GM12878 (cell line): ENCODE data around the gene LRBA. TPM values are rescaled to one million over a fixed set of nuclear protein-coding genes. Genes with fewer than 3 reads are reported as not detected.
"Not testable (repeated sequence)": the region's sequence is repeated elsewhere in the genome, so short reads cannot be mapped to it uniquely, and the experiment has no call there.

Experiments used
- ATAC-seq: fragments of 200-7000 bp; cut with Tn5 transposase; 3 replicates; pipeline ENCODE4 v1.9.1; 2020; ENCODE audit warnings: mild to moderate bottlenecking, moderate library complexity
- BruUV-seq: library from RNA; stranded (reverse); fragments of 400-500 nt; replicated peaks from 2 replicates; lab custom pipeline; 2021; lab: Mats Ljungman, UMichigan
- CTCF ChIA-PET: fragments of 300-600 bp; sonication (Branson Sonifier 250); formaldehyde crosslinking; extraction: SDS; loops from one replicate; lab custom pipeline; 2021; ENCODE audit warnings: inconsistent platforms; lab: Yijun Ruan, JAX
- POLR2A ChIA-PET: fragments of 350-600 bp; formaldehyde crosslinking; extraction: SDS; loops from one replicate; lab custom pipeline; 2021; ENCODE audit warnings: inconsistent platforms; lab: Charles Lee
- RAD21 ChIA-PET: fragments of 300-600 bp; sonication (Branson Sonifier 250); formaldehyde crosslinking; loops from one replicate; lab custom pipeline; 2023; ENCODE audit warnings: antibody characterized with exemption; ENCODE audit not compliant: unreplicated experiment; lab: Charles Lee
- SMC1A ChIA-PET: fragments of 300-600 bp; sonication (Branson Sonifier 250); formaldehyde crosslinking; loops from one replicate; lab custom pipeline; 2023; ENCODE audit not compliant: unreplicated experiment, uncharacterized antibody; lab: Charles Lee
- DNase-seq: peaks from one replicate; pipeline ENCODE4 v3.0.0-alpha.2; 2011; ENCODE audit warnings: low read depth, low spot score
- FAIRE-seq: peaks from 3 replicates; lab custom pipeline; 2011; peaks lifted over from hg19 to GRCh38; lab: Jason Lieb, UNC
- H2AFZ ChIP-seq: 2 replicates; pipeline ENCODE4 v1.6.0; 2011; ENCODE audit warnings: low read depth, low read length, control low read depth; ENCODE audit not compliant: control insufficient read depth
- H3K27ac ChIP-seq: 2 replicates; pipeline ENCODE4 v1.5.1; 2011; ENCODE audit warnings: control low read depth; ENCODE audit not compliant: control insufficient read depth, insufficient read depth
- H3K27me3 ChIP-seq, 2 experiments: replicated peaks in 1 of 2; 2 replicates each; pipeline versions ENCODE4 v1.6.0 to v1.6.1; 2011; ENCODE audit warnings: low read length in 1 of 2; ENCODE audit not compliant: control insufficient read depth in 2 of 2, insufficient read depth in 2 of 2
- H3K36me3 ChIP-seq, 2 experiments: 2 replicates each; pipeline ENCODE4 v1.5.1; 2011; ENCODE audit warnings: low read length in 1 of 2; ENCODE audit not compliant: control insufficient read depth in 2 of 2, insufficient read depth in 2 of 2
- H3K4me1 ChIP-seq: 2 replicates; pipeline ENCODE4 v1.6.1; 2011; ENCODE audit warnings: mild to moderate bottlenecking, low read length, moderate library complexity, mixed read lengths; ENCODE audit not compliant: control insufficient read depth, insufficient read depth
- H3K4me2 ChIP-seq: 2 replicates; pipeline ENCODE4 v1.6.0; 2011; ENCODE audit warnings: control low read depth; ENCODE audit not compliant: control insufficient read depth, insufficient read depth
- H3K4me3 ChIP-seq: fragments of 200-600 bp; sonication (generic); 2 replicates; pipeline ENCODE4 v1.5.1; 2016
- H3K79me2 ChIP-seq: 2 replicates; pipeline ENCODE4 v1.6.0; 2011; ENCODE audit warnings: low read length; ENCODE audit not compliant: control insufficient read depth, insufficient read depth
- H3K9ac ChIP-seq: 2 replicates; pipeline ENCODE4 v1.8.0; 2011; ENCODE audit warnings: low read length, control low read depth, mixed read lengths; ENCODE audit not compliant: control insufficient read depth, insufficient read depth
- H3K9me3 ChIP-seq: replicated peaks from 3 replicates; pipeline ENCODE4 v1.5.1; 2011; ENCODE audit warnings: mild to moderate bottlenecking, low read length; ENCODE audit not compliant: control insufficient read depth, insufficient read depth
- H4K20me1 ChIP-seq: 2 replicates; pipeline ENCODE4 v1.6.0; 2011; ENCODE audit not compliant: control insufficient read depth, insufficient read depth
- BHLHE40 ChIP-seq, 2 experiments: fragments of 450-650 bp in 1 of 2; IDR thresholded peaks; 2 replicates each; pipeline ENCODE4 v1.6.1; 2011 to 2017; ENCODE audit warnings: low read depth in 2 of 2, borderline replicate concordance in 1 of 2, improper control_type of control experiment in 1 of 2, low read length in 1 of 2, mild to moderate bottlenecking in 1 of 2
- CREM ChIP-seq: IDR thresholded peaks from 2 replicates; pipeline ENCODE4 v1.6.1; 2014; ENCODE audit warnings: antibody characterized with exemption, low read depth
- CTCF ChIP-seq, 3 experiments: IDR thresholded peaks in 2 of 3; conservative IDR thresholded peaks in 1 of 3; 2 replicates each; pipeline ENCODE4 v1.5.1; 2011; ENCODE audit warnings: low read depth in 3 of 3, low read length in 3 of 3, mild to moderate bottlenecking in 3 of 3, control low read depth in 2 of 3, moderate library complexity in 2 of 3, inconsistent platforms in 1 of 3, mixed read lengths in 1 of 3; ENCODE audit not compliant: control insufficient read depth in 2 of 3, insufficient read depth in 1 of 3; ENCODE audit errors: extremely low read depth in 1 of 3
- E2F8 ChIP-seq: fragments of 450-650 bp; IDR thresholded peaks from 2 replicates; pipeline ENCODE4 v1.6.1; 2018; ENCODE audit warnings: mild to moderate bottlenecking, low read depth, moderate library complexity; ENCODE audit not compliant: partially characterized antibody
- IKZF2 ChIP-seq, 2 experiments: fragments of 450-650 bp; IDR thresholded peaks; 2 replicates each; pipeline ENCODE4 v1.6.1; 2017; ENCODE audit warnings: mild to moderate bottlenecking in 2 of 2, moderate library complexity in 2 of 2
- MTA3 ChIP-seq: IDR thresholded peaks from 2 replicates; pipeline ENCODE4 v1.6.1; 2012; ENCODE audit warnings: low read length, inconsistent platforms, borderline replicate concordance
- PML ChIP-seq: IDR thresholded peaks from 2 replicates; pipeline ENCODE4 v1.6.1; 2012; ENCODE audit warnings: low read length, inconsistent platforms
- ZBED1 ChIP-seq: IDR thresholded peaks from 2 replicates; pipeline ENCODE4 v1.6.1; 2016; ENCODE audit warnings: borderline replicate concordance
- WGBS: methylation state at CpG from one replicate; pipeline ENCODE4 v1.1.6; 2016; ENCODE audit warnings: low lambda C conversion rate; ENCODE audit not compliant: insufficient replicate concordance, insufficient coverage; ENCODE audit errors: missing lambda C conversion rate; 5-methylcytosine and 5-hydroxymethylcytosine counted together
- in situ Hi-C: fragments of 300-500 bp; cut with MboI; formaldehyde crosslinking; loops from 9 replicates; pipeline ENCODE4 v1.14.3; 2018; ENCODE audit warnings: mixed read lengths
- intact Hi-C: fragments of 100-400 bp; cut with micrococcal nuclease; formaldehyde crosslinking; loops from one replicate; pipeline ENCODE4 v1.14.2; 2022; ENCODE audit not compliant: unreplicated experiment
- polyA plus RNA-seq, 11 experiments: library from polyadenylated mRNA; depleted of rRNA in 4 of 11; unstranded in 6 of 11; stranded (reverse) in 5 of 11; fragments of >200 nt; fragmentation: Nextera tagmentation in 4 of 11; fragmentation: Illumina TruSeq in 1 of 11; extraction: Ambion mirVana in 4 of 11; extraction: Trizol in 1 of 11; gene quantifications; 1 replicate in 1 of 11; 2 replicates in 10 of 11; pipeline versions ENCODE4 v1.2.1 to v1.2.3, GENCODE V29; 2011 to 2016; ENCODE audit warnings: inconsistent platforms in 2 of 11, missing spikeins in 2 of 11, low read depth in 1 of 11
- total RNA-seq, 4 experiments: library from RNA; depleted of rRNA in 3 of 4; stranded (reverse); fragments of >200 nt in 3 of 4; fragmentation: Illumina TruSeq in 1 of 4; extraction: Trizol in 1 of 4; gene quantifications; 2 replicates each; pipeline versions ENCODE4 v1.2.1 to v1.2.3, GENCODE V29; 2013 to 2021

The LRBA gene
- total and polyA plus RNA-seq, 10 of the 15 experiments (the other 5 are each of a cell fraction or from before 2014, with no cell fraction given), result 20.3 to 93.4 (median 55.0) TPM

GRCh38 chr4:151014521-151015458 lies at the start of gene LRBA (continued):
- TF ChIP-seq E2F8 (no peak), PML (0 out of 2 replicates have a peak, but pooled peaks have one; percentile 13), MTA3 (no peak), CREM (peak; percentile 26; the same call in 1 of the 2 replicates), BHLHE40 (IDR thresholded peaks at IDR 0.05; ENCODE audit: borderline replicate concordance in 1 of 2, low read depth in 2 of 2, low read length in 1 of 2) (peak; percentile 75 to 87; a peak in 3 of 4 replicates), IKZF2 (IDR thresholded peaks at IDR 0.05) (peak in 1 of 2 experiments; percentile 52; a peak in 1 of 4 replicates), CTCF (IDR thresholded peaks at IDR 0.05 in 2 of 3, conservative IDR thresholded peaks at IDR 0.05 in 1 of 3; ENCODE audit: control insufficient read depth in 2 of 3, extremely low read depth in 1 of 3, insufficient read depth in 1 of 3, low read depth in 3 of 3, low read length in 3 of 3) (peak in 1 of 3 experiments; percentile 13; a peak in 1 of 6 replicates), ZBED1 (0 out of 2 replicates have a peak, but pooled peaks have one; percentile 40)
- TF ChIP-seq, all 136 proteins: peak for 14

- H4K20me1 ChIP-seq, H2AFZ ChIP-seq, DNase-seq, RAD21 ChIA-PET, BruUV-seq, FAIRE-seq, H3K9me3 ChIP-seq, H3K4me3 ChIP-seq, ATAC-seq, H3K36me3 ChIP-seq, intact Hi-C loops, H3K27ac ChIP-seq, H3K4me2 ChIP-seq, H3K27me3 ChIP-seq, H3K9ac ChIP-seq, H3K4me1 ChIP-seq, H3K79me2 ChIP-seq, in situ Hi-C loops: not testable (repeated sequence)
- SMC1A ChIA-PET, result interaction anchor here (0.6 to 4.7 kb wide), 4 partner anchors 11 to 37 kb away, joined by 3 to 22 read pairs (median 6); no protein-coding TSS in a partner anchor
- WGBS, result 100% methylated on average over 3 of the region's 3 CpGs
- CTCF ChIA-PET, result interaction anchor here (0.6 to 1.1 kb wide), 3 partner anchors 28 to 125 kb away, joined by 3 read pairs; no protein-coding TSS in a partner anchor
- POLR2A ChIA-PET, result interaction anchor here (0.6 to 1.6 kb wide), 2 partner anchors 11 to 44 kb away, joined by 3 to 7 read pairs; no protein-coding TSS in a partner anchor
Measured at GRCh38 chr4:151063143-151063542, 48.1 kb upstream of the LRBA start.
